ENCODE results near the gene TSSK2. TPM values are rescaled to one million over a fixed set of nuclear protein-coding genes. Genes with fewer than 3 reads are reported as not detected.
A peak's percentile ranks its signal among the peaks of the same experiment; 100 is the strongest.

The TSSK2 gene
- total RNA-seq, 1 donor from 2014 or later: not detected

GRCh38 chr22:19118329-19118880, 12.7 kb upstream of the TSSK2 start:
- Histone ChIP-seq H3K9ac (ENCODE audit: low read length) (no peak overlapping the region), H3K9me3 (ENCODE audit: insufficient read depth, low read depth, low read length) (no peaks in the 10 kb centered on the region), H3K4me3 (ENCODE audit: insufficient read depth, low read depth, low read length) (no peak overlapping the region), H3K36me3 (ENCODE audit: insufficient read depth, low read length) (no peaks in the 10 kb centered on the region), H4K20me1 (ENCODE audit: insufficient read depth, low read length) (peaks cover 82% of the 10 kb centered on the region), H2AFZ (ENCODE audit: low read depth, low read length) (no peak overlapping the region), H3K27me3 (ENCODE audit: insufficient read depth, low read length) (no peaks in the 10 kb centered on the region), H3K79me2 (ENCODE audit: insufficient read depth, low read length) (peaks cover 83% of the 10 kb centered on the region), H3K4me1 (ENCODE audit: insufficient read depth, low read length) (peaks cover 12% of the 10 kb centered on the region), H3K4me2 (ENCODE audit: low read length) (no peak overlapping the region), H3K27ac (ENCODE audit: low read depth, low read length) (no peak overlapping the region)
- no peak for FAIRE-seq
- H3K4me1 Mint-ChIP-seq (ENCODE audit: low read depth, unreplicated experiment): peaks cover 17% of the 10 kb centered on the region
- H3K36me3 Mint-ChIP-seq (ENCODE audit: low read depth, unreplicated experiment): peaks cover 2% of the 10 kb centered on the region
- TF ChIP-seq CTCF (IDR thresholded peaks at IDR 0.05; ENCODE audit: insufficient read depth, low read depth, low read length) (no peak), EZH2 (IDR thresholded peaks at IDR 0.05; ENCODE audit: insufficient read depth, low read length) (no peak)
- no peaks in the 10 kb centered on the region for H3K27me3 Mint-ChIP-seq (ENCODE audit: low read depth, unreplicated experiment)
- H3K27ac Mint-ChIP-seq (ENCODE audit: unreplicated experiment): no peak overlapping the region
- H3K4me3 Mint-ChIP-seq (ENCODE audit: unreplicated experiment): no peak overlapping the region
- no peaks in the 10 kb centered on the region for H3K9me3 Mint-ChIP-seq (ENCODE audit: unreplicated experiment)
- no peak for DNase-seq (ENCODE audit: low read depth)

- Histone ChIP-seq H3K79me2 (ENCODE audit: insufficient read depth, low read length) (peaks cover 69% of the 10 kb centered on the region), H3K4me1 (ENCODE audit: insufficient read depth, low read length) (peaks cover 12% of the 10 kb centered on the region), H3K9ac (ENCODE audit: low read length) (no peak overlapping the region), H3K27me3 (ENCODE audit: insufficient read depth, low read length) (no peaks in the 10 kb centered on the region), H3K36me3 (ENCODE audit: insufficient read depth, low read length) (no peaks in the 10 kb centered on the region), H3K27ac (ENCODE audit: low read depth, low read length) (no peak overlapping the region), H4K20me1 (ENCODE audit: insufficient read depth, low read length) (peaks cover 66% of the 10 kb centered on the region), H3K4me3 (ENCODE audit: insufficient read depth, low read depth, low read length) (no peak overlapping the region), H3K9me3 (ENCODE audit: insufficient read depth, low read depth, low read length) (no peaks in the 10 kb centered on the region), H3K4me2 (ENCODE audit: low read length) (peak overlapping the region; percentile 88), H2AFZ (ENCODE audit: low read depth, low read length) (no peak overlapping the region)
- FAIRE-seq (no peak), DNase-seq (ENCODE audit: low read depth) (no peak)
- Mint-ChIP-seq H3K4me1 (ENCODE audit: low read depth, unreplicated experiment) (peaks cover 17% of the 10 kb centered on the region), H3K4me3 (ENCODE audit: unreplicated experiment) (peak overlapping the region; percentile 96), H3K9me3 (ENCODE audit: unreplicated experiment) (no peaks in the 10 kb centered on the region), H3K27me3 (ENCODE audit: low read depth, unreplicated experiment) (peaks cover 4% of the 10 kb centered on the region), H3K27ac (ENCODE audit: unreplicated experiment) (no peak overlapping the region), H3K36me3 (ENCODE audit: low read depth, unreplicated experiment) (peaks cover 2% of the 10 kb centered on the region)
- TF ChIP-seq EZH2 (IDR thresholded peaks at IDR 0.05; ENCODE audit: insufficient read depth, low read length) (no peak), CTCF (IDR thresholded peaks at IDR 0.05; ENCODE audit: insufficient read depth, low read depth, low read length) (no peak)
These were observed 11.2 kb upstream of the TSSK2 start for GRCh38 chr22:19119949-19120348.

Data from astrocyte (in vitro differentiated cells and primary cell).